Endothelial cell of umbilical vein (primary cell): ENCODE measurements around the gene GSTT4.

Source experiments
- EZH2 ChIP-seq: IDR thresholded peaks from 2 replicates; pipeline ENCODE4 v1.6.1; 2012; ENCODE audit warnings: borderline replicate concordance, low read depth, mild to moderate bottlenecking, moderate library complexity, low read length, inconsistent platforms; ENCODE audit not compliant: severe bottlenecking
- FOS ChIP-seq: IDR thresholded peaks from 2 replicates; pipeline ENCODE4 v1.6.1; 2011; ENCODE audit warnings: mild to moderate bottlenecking, low read length, moderate library complexity, borderline replicate concordance; ENCODE audit not compliant: insufficient read depth
- JUN ChIP-seq: IDR thresholded peaks from 2 replicates; pipeline ENCODE4 v1.6.1; 2011; ENCODE audit warnings: borderline replicate concordance, low read depth; ENCODE audit not compliant: insufficient read length, insufficient read depth
- MYC ChIP-seq: IDR thresholded peaks from one replicate; pipeline ENCODE4 v1.6.1; 2011; ENCODE audit warnings: mild to moderate bottlenecking, low read depth, low read length
- POLR2A ChIP-seq: IDR thresholded peaks from 2 replicates; pipeline ENCODE4 v1.6.1; 2012; ENCODE audit warnings: low read depth, mild to moderate bottlenecking, control low read depth, low read length
- POLR2AphosphoS5 ChIP-seq: IDR thresholded peaks from 2 replicates; pipeline ENCODE4 v1.6.1; 2012; ENCODE audit warnings: low read depth, mild to moderate bottlenecking, control low read depth, low read length, moderate library complexity; ENCODE audit not compliant: insufficient read depth
- TF ChIP-seq, protein P1 (sequence below), 2 donors: IDR thresholded peaks; 1 replicate in 1 of 2; 2 replicates in 1 of 2; pipeline ENCODE4 v1.5.1; 2011; ENCODE audit warnings: low read length in 2 of 2, mild to moderate bottlenecking in 2 of 2, moderate library complexity in 2 of 2, control low read depth in 1 of 2, inconsistent platforms in 1 of 2, low read depth in 1 of 2; ENCODE audit not compliant: insufficient read depth in 1 of 2; ENCODE audit errors: extremely low read depth in 1 of 2
- TF ChIP-seq, protein P2 (sequence below): IDR thresholded peaks from 2 replicates; pipeline ENCODE4 v1.6.1; 2011; ENCODE audit not compliant: insufficient read depth, insufficient read length

DNA sequence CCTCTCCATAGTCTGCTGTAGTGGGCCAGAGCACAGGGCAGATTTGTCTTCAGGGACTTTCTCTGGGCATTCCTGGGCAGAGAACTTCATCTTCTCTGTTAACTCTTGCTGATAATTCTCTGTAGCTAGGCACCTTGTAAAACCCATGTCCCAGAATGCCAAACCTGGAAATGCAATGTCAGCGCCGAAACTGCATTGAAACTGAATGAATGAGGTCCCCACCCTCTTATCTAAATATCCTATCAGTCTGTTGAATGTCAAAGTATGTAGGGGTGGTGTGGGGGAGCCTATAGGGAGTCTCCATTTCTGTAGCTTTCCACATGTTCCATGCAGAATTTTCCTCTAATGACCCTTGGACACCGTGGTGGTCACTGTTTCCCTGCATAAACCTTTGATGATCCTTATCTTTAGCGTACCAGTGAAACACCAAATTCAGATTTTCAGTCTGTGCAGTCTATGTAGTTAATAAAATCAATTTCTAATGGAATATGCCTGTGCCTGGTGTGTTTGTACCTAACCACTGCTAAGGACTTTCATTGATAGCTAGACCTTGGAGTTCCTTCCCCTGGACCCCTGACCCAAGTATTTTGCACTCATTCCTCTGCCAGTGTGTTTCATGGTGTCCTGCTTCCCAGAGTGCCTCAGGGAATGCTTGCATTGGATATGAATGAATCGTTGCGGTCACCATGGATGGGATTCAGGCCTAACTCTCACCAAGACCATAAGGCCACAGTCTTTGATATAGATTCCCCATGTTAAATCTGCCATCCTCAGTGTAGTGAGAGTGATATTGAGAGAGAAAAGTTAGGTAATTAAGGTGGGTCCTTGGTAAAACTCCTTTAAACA, 3.4 kb upstream of the GSTT4 start:
- TF ChIP-seq, protein P1, sequence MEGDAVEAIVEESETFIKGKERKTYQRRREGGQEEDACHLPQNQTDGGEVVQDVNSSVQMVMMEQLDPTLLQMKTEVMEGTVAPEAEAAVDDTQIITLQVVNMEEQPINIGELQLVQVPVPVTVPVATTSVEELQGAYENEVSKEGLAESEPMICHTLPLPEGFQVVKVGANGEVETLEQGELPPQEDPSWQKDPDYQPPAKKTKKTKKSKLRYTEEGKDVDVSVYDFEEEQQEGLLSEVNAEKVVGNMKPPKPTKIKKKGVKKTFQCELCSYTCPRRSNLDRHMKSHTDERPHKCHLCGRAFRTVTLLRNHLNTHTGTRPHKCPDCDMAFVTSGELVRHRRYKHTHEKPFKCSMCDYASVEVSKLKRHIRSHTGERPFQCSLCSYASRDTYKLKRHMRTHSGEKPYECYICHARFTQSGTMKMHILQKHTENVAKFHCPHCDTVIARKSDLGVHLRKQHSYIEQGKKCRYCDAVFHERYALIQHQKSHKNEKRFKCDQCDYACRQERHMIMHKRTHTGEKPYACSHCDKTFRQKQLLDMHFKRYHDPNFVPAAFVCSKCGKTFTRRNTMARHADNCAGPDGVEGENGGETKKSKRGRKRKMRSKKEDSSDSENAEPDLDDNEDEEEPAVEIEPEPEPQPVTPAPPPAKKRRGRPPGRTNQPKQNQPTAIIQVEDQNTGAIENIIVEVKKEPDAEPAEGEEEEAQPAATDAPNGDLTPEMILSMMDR (IDR thresholded peaks at IDR 0.05; ENCODE audit: extremely low read depth in 1 of 2, insufficient read depth in 1 of 2, low read depth in 1 of 2, low read length in 2 of 2) = no peak
- TF ChIP-seq POLR2AphosphoS5 = no peak
- TF ChIP-seq JUN = no peak
- no peak for TF ChIP-seq POLR2A
- TF ChIP-seq, protein P2, sequence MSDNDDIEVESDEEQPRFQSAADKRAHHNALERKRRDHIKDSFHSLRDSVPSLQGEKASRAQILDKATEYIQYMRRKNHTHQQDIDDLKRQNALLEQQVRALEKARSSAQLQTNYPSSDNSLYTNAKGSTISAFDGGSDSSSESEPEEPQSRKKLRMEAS = no peak
- TF ChIP-seq FOS = no peak
- TF ChIP-seq EZH2 = no peak
- no peak for TF ChIP-seq MYC
